Heart left ventricle (tissue), 16 donors: ENCODE results near the gene ZNF45. TPM values are rescaled to one million over a fixed set of nuclear protein-coding genes. Genes with fewer than 3 reads are reported as not detected.
"Not testable (repeated sequence)": the region's sequence is repeated elsewhere in the genome, so short reads cannot be mapped to it uniquely, and the experiment has no call there.

Experiments
- ATAC-seq, 4 donors: fragments of 200-7000 bp; cut with Tn5 transposase; one replicate each; pipeline ENCODE4 v1.9.1; 2020 to 2022; ENCODE audit warnings: moderate library complexity in 4 of 4, mild to moderate bottlenecking in 3 of 4, moderate number of reproducible peaks in 1 of 4
- DNase-seq, 5 donors: peaks; one replicate each; pipeline ENCODE4 v3.0.0-alpha.2; 2020
- H3K27ac ChIP-seq, 12 donors: fragments of 200-600 bp; sonication (generic) in 4 of 12; one replicate each; pipeline versions ENCODE4 v1.5.0 to v1.8.0; 2016 to 2022; ENCODE audit warnings: mild to moderate bottlenecking in 2 of 12
- H3K27me3 ChIP-seq, 9 donors: fragments of 200-600 bp; sonication (generic) in 2 of 9; one replicate each; pipeline versions ENCODE4 v1.5.1 to v1.8.0; 2016 to 2022; ENCODE audit warnings: mild to moderate bottlenecking in 3 of 9
- H3K36me3 ChIP-seq, 9 donors: fragments of 200-600 bp; sonication (generic) in 2 of 9; one replicate each; pipeline versions ENCODE4 v1.5.0 to v1.8.0; 2018 to 2022; ENCODE audit warnings: mild to moderate bottlenecking in 2 of 9
- H3K4me1 ChIP-seq, 12 donors: fragments of 200-600 bp; sonication (generic) in 4 of 12; one replicate each; pipeline versions ENCODE4 v1.5.0 to v1.8.0; 2016 to 2022; ENCODE audit warnings: mild to moderate bottlenecking in 3 of 12
- H3K4me3 ChIP-seq, 12 donors: fragments of 200-600 bp; sonication (generic) in 4 of 12; one replicate each; pipeline versions ENCODE4 v1.5.0 to v1.8.0; 2017 to 2022; ENCODE audit warnings: mild to moderate bottlenecking in 9 of 12, moderate library complexity in 4 of 12
- H3K9me3 ChIP-seq, 12 donors: fragments of 200-600 bp; sonication (generic) in 4 of 12; one replicate each; pipeline versions ENCODE4 v1.5.0 to v1.8.0; 2016 to 2022; ENCODE audit warnings: mild to moderate bottlenecking in 1 of 12
- CTCF ChIP-seq, 12 donors: fragments of 200-600 bp; sonication (generic) in 4 of 12; IDR thresholded peaks; one replicate each; pipeline versions ENCODE4 v1.5.0 to v1.8.0; 2018 to 2022; ENCODE audit warnings: antibody characterized with exemption in 12 of 12, mild to moderate bottlenecking in 5 of 12
- POLR2A ChIP-seq, 2 donors: fragments of 450-650 bp; IDR thresholded peaks; one replicate each; pipeline ENCODE4 v1.6.1; 2017; ENCODE audit warnings: antibody characterized with exemption in 2 of 2, mild to moderate bottlenecking in 2 of 2, moderate library complexity in 2 of 2
- WGBS, 4 donors: extraction: QIAGEN DNeasy Blood & Tissue Kit in 2 of 4; methylation state at CpG; one replicate each; pipeline versions ENCODE4 v1.1.5 to v1.1.7; 2013 to 2018; 5-methylcytosine and 5-hydroxymethylcytosine counted together
- intact Hi-C, 10 donors: fragments of 100-400 bp; cut with DNase I; formaldehyde crosslinking; loops; one replicate each; pipeline versions ENCODE4 v1.11.1 to v1.14.2; 2022
- polyA plus RNA-seq, 2 donors: library from polyadenylated mRNA; stranded (reverse); fragments of 200-250 nt; gene quantifications; one replicate each; pipeline ENCODE4 v1.2.3, GENCODE V29; 2013
- total RNA-seq, 9 donors: library from RNA; depleted of rRNA in 2 of 9; stranded (reverse); fragments of >200 nt in 2 of 9; fragmentation: NEBNext Ultra II Directional in 3 of 9; extraction: Animal tissue kit (Norgen Biotek cat#: 25700) in 3 of 9; gene quantifications; one replicate each; pipeline versions ENCODE4 v1.1.0 to v1.2.4, GENCODE V29; 2016 to 2023
- donor health status: ischemic (EF 13 %, LVEDD 7.1; RV severe dilation, severe dysfunction).
- donor health status: healthy with polysubstance abuse.
- donor health status: DM: no; HTN: yes; CAD: no.
- donor health status: DM: no; HTN: no; CAD: no.
- donor health status: ischemic (EF 25% LVEDD 6.9; RV normal size, moderate dysfunction).
- donor health status: ischemic (EF 25% LVEDD 5.7; RV mildly dilated, moderate dysfunction).
- donor health status: healthy.
- donor health status: DM: yes; HTN: yes; CAD: no.
- donor health status: ischemic (EF 35%, LVEDD 5.7; RV mildly dilated, moderate dysfunction).
- donor health status: nonischemic (EF 11% LVEDD 7.7; RV severe dilation, severe dysfunction).
- donor health status: DM: yes; HTN: yes; CAD: no.
- donor health status: PGD.
- donor health status: ischemic (EF 29% LVEDD 5.4; RV normal size, mild dysfunction).
- donor health status: nonischemic (EF 23%, LVEDD 6.1; RV moderate dilation, normal function).

The ZNF45 gene
- total and polyA plus RNA-seq, 11 donors, result 2.4 to 9.9 (median 7.0) TPM

- Histone ChIP-seq H3K4me1 (no peaks in the 10 kb centered on the region), H3K27ac (no peak overlapping the region), H3K9me3 (peaks cover 0 to 91% (median 61%) of the 10 kb centered on the region in 12 donors), H3K4me3 (no peak overlapping the region), H3K36me3 (peaks cover 0 to 59% (median 4%) of the 10 kb centered on the region in 9 donors), H3K27me3 (no peaks in the 10 kb centered on the region)
- WGBS, 4 donors, result 95 to 98% (median 98%) methylated on average over 3 of the region's 3 CpGs
- ATAC-seq (no peak), DNase-seq (no peak)
- intact Hi-C loops, result no loop called here
- TF ChIP-seq POLR2A (IDR thresholded peaks at IDR 0.05) (no peak), CTCF (IDR thresholded peaks at IDR 0.05) (no peak)
Observed at GRCh38 chr19:43957891-43958290, 22.8 kb upstream of the ZNF45 start.

GRCh38 chr19:43956827-43957226 is 21.7 kb upstream of the ZNF45 start:
- Histone ChIP-seq H3K4me3 (no peak overlapping the region), H3K9me3 (peaks cover 0 to 85% (median 53%) of the 10 kb centered on the region in 12 donors), H3K4me1 (no peaks in the 10 kb centered on the region), H3K27me3 (no peaks in the 10 kb centered on the region), H3K36me3 (peaks cover 0 to 49% (median 0%) of the 10 kb centered on the region in 9 donors), H3K27ac (no peak overlapping the region)
- 94 to 97% (median 94%) methylated on average over 3 of the region's 3 CpGs for WGBS, 4 donors
- ATAC-seq (no peak), DNase-seq (no peak)
- TF ChIP-seq POLR2A (IDR thresholded peaks at IDR 0.05) (no peak), CTCF (IDR thresholded peaks at IDR 0.05) (no peak)
- intact Hi-C loops, result no loop called here

- H3K4me3 ChIP-seq, result peak within 1 kb of the TSS; percentile 57 to 95 (median 78)
- WGBS, 4 donors, result 0 to 1% (median 0%) methylated on average over 34 to 40 of the region's 40 CpGs
- ATAC-seq (peak; percentile 98 to 100 (median 100)), DNase-seq (peak; percentile 91 to 95 (median 93))
- peaks cover 0 to 63% (median 16%) of the 10 kb centered on the region in 12 donors for H3K9me3 ChIP-seq
- peak within 1 kb of the TSS; percentile 18 to 85 (median 75) for H3K27ac ChIP-seq
- intact Hi-C loops, result loop anchor here in 4 of 10 donors (1.0 to 5.0 kb wide), 7 partner anchors 16 to 102 kb away; partner anchors contain the start of genes ZNF45 (in 2 of the 4), ZNF155 (in 1 of the 4) and ZNF223 (in 1 of the 4)
- H3K4me1 ChIP-seq, result peaks cover 0 to 5% (median 0%) of the 10 kb centered on the region in 12 donors
- peaks cover 0 to 13% (median 0%) of the 10 kb centered on the region in 9 donors for H3K36me3 ChIP-seq
- no peaks in the 10 kb centered on the region for H3K27me3 ChIP-seq
- TF ChIP-seq CTCF (IDR thresholded peaks at IDR 0.05) (peak; percentile 19 to 75 (median 44)), POLR2A (IDR thresholded peaks at IDR 0.05) (no peak)
Observed at GRCh38 chr19:43950834-43951645, 16.0 kb upstream of the ZNF45 start, which contains the start of gene ZNF221. Gene ZNF221 (plus strand): TSS chr19:43951228. CDS start chr19:43962727, 11,499 bp downstream.

- intact Hi-C loops, result loop anchor here in 3 of 10 donors (2.0 to 10.0 kb wide), 4 partner anchors 15 to 115 kb away; partner anchors contain the start of genes ZNF223 (in 1 of the 3) and ZNF45 (in 1 of the 3)
- not testable (repeated sequence) for H3K27ac ChIP-seq
Observed at GRCh38 chr19:43949803-43950202, 14.7 kb upstream of the ZNF45 start.

GRCh38 chr19:43947412-43947811 is 12.3 kb upstream of the ZNF45 start:
- ATAC-seq, result not testable (repeated sequence)
- WGBS, 4 donors, result 0 to 1% (median 0%) methylated on average over 1 of the region's 1 CpG
- H3K9me3 ChIP-seq, result peaks cover 0 to 35% (median 8%) of the 10 kb centered on the region in 12 donors

More at GRCh38 chr19:43949803-43950202, 14.7 kb upstream of the ZNF45 start:
- not testable (repeated sequence) for ATAC-seq, DNase-seq, H3K36me3 ChIP-seq, H3K4me3 ChIP-seq, H3K27me3 ChIP-seq, H3K4me1 ChIP-seq
- peaks cover 0 to 52% (median 12%) of the 10 kb centered on the region in 12 donors for H3K9me3 ChIP-seq
- 82 to 87% (median 84%) methylated on average over 2 of the region's 2 CpGs for WGBS, 4 donors

More at GRCh38 chr19:43947412-43947811, 12.3 kb upstream of the ZNF45 start:
- H3K27ac ChIP-seq, H3K4me3 ChIP-seq, H3K36me3 ChIP-seq, H3K4me1 ChIP-seq, DNase-seq, H3K27me3 ChIP-seq: not testable (repeated sequence)
- intact Hi-C loops, result loop anchor here in 1 of 10 donors (10.0 kb wide), 1 partner anchor 113 kb away; no protein-coding TSS in a partner anchor
